K562 treated with DMSO at 1 percent for 24 hours (cell line): ENCODE results near the gene SMAD9. TPM values are rescaled to one million over a fixed set of nuclear protein-coding genes. Genes with fewer than 3 reads are reported as not detected.

ENCODE experiments used
- total RNA-seq: library from RNA; unstranded; fragments of 300-600 nt; gene quantifications from 2 replicates; pipeline ENCODE4 v1.2.3, GENCODE V29; 2022; ENCODE audit warnings: low read depth; ENCODE audit not compliant: insufficient read depth

SMAD9 gene
- total RNA-seq, result 0.31 and 0.49 TPM in 2 replicates

GRCh38 chr13:36919833-36920615 lies at the start of gene SMAD9:
Gene SMAD9, minus strand, starts transcription at chr13:36920238. Its CDS starts 40,549 bp downstream, at chr13:36879689.

GRCh38 chr13:36818804-36819738 lies 101.0 kb downstream of the SMAD9 start, which contains the start of gene RFXAP:
Gene RFXAP, plus strand, starts transcription at chr13:36819222. Its CDS starts 136 bp downstream, at chr13:36819358.

Other genes starting within 250 kb of the SMAD9 start
- gene SERTM1, start 246.2 kb downstream of the SMAD9 start, total RNA-seq, result not detected in 2 replicates
- gene RFXAP, start 101.0 kb downstream of the SMAD9 start, total RNA-seq, result 5.2 and 6.1 TPM in 2 replicates
- gene ALG5, start 79.1 kb upstream of the SMAD9 start, total RNA-seq, result 17.0 and 18.9 TPM in 2 replicates
- 44.9 and 45.3 TPM in 2 replicates for gene EXOSC8, start 80.5 kb upstream of the SMAD9 start, total RNA-seq
- 16.4 and 21.3 TPM in 2 replicates for gene SUPT20H, start 139.4 kb upstream of the SMAD9 start, total RNA-seq
- not detected in 2 replicates for gene CSNK1A1L, start 185.4 kb upstream of the SMAD9 start, total RNA-seq